GM23338 (cell line): ENCODE results near the gene RNF157. TPM values are rescaled to one million over a fixed set of nuclear protein-coding genes. Genes with fewer than 3 reads are reported as not detected.

Experiments
- ATAC-seq: fragments of 200-7000 bp; cut with Tn5 transposase; 3 replicates; pipeline ENCODE4 v1.9.1; 2020
- DNase-seq: peaks from one replicate; pipeline ENCODE4 v3.0.0-alpha.2; 2015; ENCODE audit warnings: low spot score
- H2AFZ ChIP-seq: fragments of 200-600 bp; sonication (generic); 2 replicates; pipeline ENCODE4 v1.8.0; 2016; ENCODE audit warnings: antibody characterized with exemption, mild to moderate bottlenecking, moderate library complexity
- H3F3A ChIP-seq: fragments of 200-600 bp; sonication (generic); replicated peaks from 2 replicates; pipeline ENCODE4 v1.8.0; 2017; ENCODE audit warnings: antibody characterized with exemption, mixed run types, low read depth
- H3K27ac ChIP-seq: fragments of 200-600 bp; sonication (generic); 2 replicates; pipeline ENCODE4 v1.6.1; 2016; ENCODE audit warnings: low read depth
- H3K27me3 ChIP-seq: fragments of 200-600 bp; sonication (generic); 2 replicates; pipeline ENCODE4 v1.8.0; 2016; ENCODE audit warnings: mild to moderate bottlenecking, mixed run types, moderate library complexity; ENCODE audit not compliant: insufficient read depth
- H3K36me3 ChIP-seq: fragments of 200-600 bp; sonication (generic); 2 replicates; pipeline ENCODE4 v1.8.0; 2016; ENCODE audit warnings: mild to moderate bottlenecking; ENCODE audit not compliant: insufficient read depth
- H3K4me1 ChIP-seq: fragments of 200-600 bp; sonication (generic); 2 replicates; pipeline ENCODE4 v1.8.0; 2016; ENCODE audit warnings: mild to moderate bottlenecking, moderate library complexity; ENCODE audit not compliant: insufficient read depth
- H3K4me2 ChIP-seq: fragments of 200-600 bp; sonication (generic); 2 replicates; pipeline ENCODE4 v1.7.1; 2017; ENCODE audit warnings: mixed run types
- H3K4me3 ChIP-seq: fragments of 200-600 bp; sonication (generic); 2 replicates; pipeline ENCODE4 v1.6.1; 2016; ENCODE audit warnings: mixed run types
- H3K79me2 ChIP-seq: fragments of 200-600 bp; sonication (generic); replicated peaks from 2 replicates; pipeline ENCODE4 v1.8.0; 2017; ENCODE audit warnings: mild to moderate bottlenecking; ENCODE audit not compliant: insufficient read depth
- H3K9me2 ChIP-seq: fragments of 200-600 bp; sonication (generic); 2 replicates; pipeline ENCODE4 v1.8.0; 2017; ENCODE audit not compliant: insufficient read depth
- H4K20me1 ChIP-seq: fragments of 200-600 bp; sonication (generic); replicated peaks from 2 replicates; pipeline ENCODE4 v1.8.0; 2017; ENCODE audit warnings: mild to moderate bottlenecking; ENCODE audit not compliant: insufficient read depth
- H3K27ac Mint-ChIP-seq: 2 replicates; pipeline ENCODE4 v1.8.0; 2020; ENCODE audit warnings: inconsistent platforms, mild to moderate bottlenecking, moderate library complexity, mixed read lengths
- H3K27me3 Mint-ChIP-seq: 3 replicates; pipeline ENCODE4 v1.8.0; 2022; ENCODE audit warnings: low read depth, mild to moderate bottlenecking, moderate library complexity, mixed read lengths, inconsistent platforms; ENCODE audit not compliant: insufficient read depth, poor library complexity
- H3K36me3 Mint-ChIP-seq: 3 replicates; pipeline ENCODE4 v1.8.0; 2021; ENCODE audit warnings: low read depth, mild to moderate bottlenecking, inconsistent platforms, moderate library complexity, mixed read lengths
- H3K4me1 Mint-ChIP-seq: 3 replicates; pipeline ENCODE4 v1.8.0; 2020; ENCODE audit warnings: mild to moderate bottlenecking, inconsistent platforms, mixed read lengths
- H3K4me3 Mint-ChIP-seq: 3 replicates; pipeline ENCODE4 v1.8.0; 2021; ENCODE audit warnings: moderate library complexity, mild to moderate bottlenecking, inconsistent platforms, mixed read lengths
- H3K9me3 Mint-ChIP-seq: 3 replicates; pipeline ENCODE4 v1.8.0; 2020; ENCODE audit warnings: moderate library complexity, mild to moderate bottlenecking, inconsistent platforms, mixed read lengths
- CREB1 ChIP-seq: fragments of 250-450 bp; sonication (Bioruptor Pico); IDR thresholded peaks from 2 replicates; pipeline ENCODE4 v1.5.0; 2020; ENCODE audit warnings: low read depth, mild to moderate bottlenecking, moderate library complexity
- CTCF ChIP-seq, 2 experiments: fragments of 200-600 bp in 1 of 2; sonication (generic) in 1 of 2; conservative IDR thresholded peaks; 2 replicates each; pipeline versions ENCODE4 v1.5.1 to v1.6.1; 2016 to 2017; ENCODE audit warnings: antibody characterized with exemption in 2 of 2, low read depth in 2 of 2, mild to moderate bottlenecking in 2 of 2, moderate library complexity in 1 of 2
- ETS1 ChIP-seq: IDR thresholded peaks from 2 replicates; pipeline ENCODE4 v1.6.1; 2016; ENCODE audit warnings: antibody characterized with exemption
- EZH2 ChIP-seq: fragments of 200-600 bp; sonication (generic); IDR thresholded peaks from one replicate; pipeline ENCODE4 v1.8.0; 2017; ENCODE audit warnings: antibody characterized with exemption, mild to moderate bottlenecking, low read depth; ENCODE audit not compliant: unreplicated experiment
- EZH2phosphoT487 ChIP-seq: fragments of 200-600 bp; sonication (generic); IDR thresholded peaks from one replicate; pipeline ENCODE4 v1.8.1; 2018; ENCODE audit warnings: antibody characterized with exemption; ENCODE audit not compliant: unreplicated experiment
- JUNB ChIP-seq: IDR thresholded peaks from one replicate; pipeline ENCODE4 v1.6.1; 2016; ENCODE audit warnings: antibody characterized with exemption; ENCODE audit not compliant: unreplicated experiment
- NANOG ChIP-seq: IDR thresholded peaks from 2 replicates; pipeline ENCODE4 v1.6.1; 2016; ENCODE audit warnings: antibody characterized with exemption, borderline replicate concordance
- POLR2AphosphoS5 ChIP-seq: IDR thresholded peaks from 2 replicates; pipeline ENCODE4 v1.6.1; 2016; ENCODE audit warnings: antibody characterized with exemption, low read depth
- REST ChIP-seq: IDR thresholded peaks from one replicate; pipeline ENCODE4 v1.6.1; 2018; ENCODE audit warnings: antibody characterized with exemption; ENCODE audit not compliant: unreplicated experiment
- STAT1 ChIP-seq: IDR thresholded peaks from one replicate; pipeline ENCODE4 v1.6.1; 2016; ENCODE audit warnings: antibody characterized with exemption; ENCODE audit not compliant: unreplicated experiment
- ZNF114 ChIP-seq: fragments of 250-450 bp; sonication (Bioruptor Pico); IDR thresholded peaks from 2 replicates; pipeline ENCODE4 v1.5.0; 2020; ENCODE audit warnings: mild to moderate bottlenecking, moderate library complexity
- ZNF331 ChIP-seq: fragments of 250-450 bp; sonication (Bioruptor Pico); IDR thresholded peaks from 2 replicates; pipeline ENCODE4 v1.5.0; 2020; ENCODE audit warnings: low read depth, mild to moderate bottlenecking, moderate library complexity
- ZNF462 ChIP-seq: fragments of 250-450 bp; sonication (Bioruptor Pico); IDR thresholded peaks from 2 replicates; pipeline ENCODE4 v1.5.0; 2020; ENCODE audit warnings: mild to moderate bottlenecking, moderate library complexity
- polyA plus RNA-seq: library from polyadenylated mRNA; unstranded; fragments of >200 nt; fragmentation: Nextera tagmentation; extraction: Ambion mirVana; gene quantifications from 2 replicates; pipeline ENCODE4 v1.2.1, GENCODE V29; 2016
- total RNA-seq: library from RNA; depleted of rRNA; stranded (reverse); fragments of >200 nt; shearing (Covaris generic); gene quantifications from 2 replicates; pipeline ENCODE4 v1.2.3, GENCODE V29; 2014

RNF157 gene
- total and polyA plus RNA-seq, 2 experiments from 2014 or later, result 7.8 to 11.7 TPM

GRCh38 chr17:76197911-76198310 is 42.4 kb downstream of the RNF157 start:
- Mint-ChIP-seq H3K36me3 (no peaks in the 10 kb centered on the region), H3K27me3 (peaks cover 3% of the 10 kb centered on the region), H3K9me3 (no peaks in the 10 kb centered on the region), H3K27ac (no peak overlapping the region), H3K4me3 (no peak overlapping the region), H3K4me1 (peaks cover 6% of the 10 kb centered on the region; the same call in 1 of the 3 replicates)
- H3K4me3 ChIP-seq, result no peak overlapping the region
- H4K20me1 ChIP-seq, result no peaks in the 10 kb centered on the region
- no peak for DNase-seq
- no peak overlapping the region for H3K27ac ChIP-seq
- H3K79me2 ChIP-seq, result no peaks in the 10 kb centered on the region
- no peaks in the 10 kb centered on the region for H3K4me1 ChIP-seq
- no peak for TF ChIP-seq ZNF114
- TF ChIP-seq CTCF (conservative IDR thresholded peaks at IDR 0.05; ENCODE audit: low read depth in 2 of 2), result no peak
- TF ChIP-seq EZH2phosphoT487, result no peak
- TF ChIP-seq STAT1, result no peak
- TF ChIP-seq EZH2, result no peak
- no peak for TF ChIP-seq ETS1
- TF ChIP-seq ZNF462, result no peak
- no peak for TF ChIP-seq REST
- no peak for TF ChIP-seq NANOG
- no peak for TF ChIP-seq CREB1 (CRISPR knock-in tag)
- no peak for TF ChIP-seq ZNF331 (CRISPR knock-in tag)
- TF ChIP-seq JUNB, result no peak
- TF ChIP-seq POLR2AphosphoS5, result no peak
- H3K9me2 ChIP-seq, result no peaks in the 10 kb centered on the region; the same call in 1 of the 2 replicates
- no peaks in the 10 kb centered on the region for H3F3A ChIP-seq
- H3K27me3 ChIP-seq, result no peaks in the 10 kb centered on the region
- no peak overlapping the region for H3K4me2 ChIP-seq
- H2AFZ ChIP-seq, result no peak overlapping the region
- ATAC-seq, result no peak
- no peaks in the 10 kb centered on the region for H3K36me3 ChIP-seq
